HG03280 (cell line): ENCODE data around the gene PIP5K1C.
"Not testable (repeated sequence)": the region's sequence is repeated elsewhere in the genome, so short reads cannot be mapped to it uniquely, and the experiment has no call there.

Experiments
- ATAC-seq: cut with Tn5 transposase; IDR thresholded peaks from one replicate; pipeline ENCODE4 v1.9.1; 2021; ENCODE audit warnings: mild to moderate bottlenecking, moderate library complexity; ENCODE audit not compliant: unreplicated experiment

Gene PIP5K1C

GRCh38 chr19:3591876-3592613 is 108.2 kb downstream of the PIP5K1C start:
- ATAC-seq: no peak

- ATAC-seq: no peak
Measured at GRCh38 chr19:3590991-3591659, 109.1 kb downstream of the PIP5K1C start.

- ATAC-seq: no peak
Measured at GRCh38 chr19:3589949-3590348, 110.3 kb downstream of the PIP5K1C start.

- ATAC-seq: no peak
Measured at GRCh38 chr19:3589439-3589838, 110.8 kb downstream of the PIP5K1C start.

GRCh38 chr19:3586707-3587346 is 113.4 kb downstream of the PIP5K1C start:
- no peak for ATAC-seq

GRCh38 chr19:3586127-3586626 is 114.1 kb downstream of the PIP5K1C start:
- ATAC-seq: no peak

- no peak for ATAC-seq
Measured at GRCh38 chr19:3585301-3586126, 114.8 kb downstream of the PIP5K1C start, which contains the start of gene GIPC3. TSS of gene GIPC3 (plus strand) at chr19:3585478. CDS start at chr19:3585598, 120 bp downstream.

- ATAC-seq: not testable (repeated sequence)
Measured at GRCh38 chr19:3584036-3584802, 116.0 kb downstream of the PIP5K1C start.

- not testable (repeated sequence) for ATAC-seq
Measured at GRCh38 chr19:3581792-3582191, 118.5 kb downstream of the PIP5K1C start.
